Posterior cingulate gyrus (tissue), 11 donors: ENCODE data around the gene PRKCB.

Experiments used
- DNase-seq, 10 donors: peaks; one replicate each; pipeline versions ENCODE4 v3.0.0 to v3.0.0-alpha.2; 2020 to 2021; ENCODE audit warnings: mixed read lengths in 3 of 10
- intact Hi-C: fragments of 100-400 bp; cut with DNase I; formaldehyde crosslinking; loops from one replicate; pipeline ENCODE4 v1.15.1; 2023

Gene PRKCB

GRCh38 chr16:24255456-24256371 lies 419.9 kb downstream of the PRKCB start, which contains the start of gene CACNG3:
TSS of gene CACNG3 (plus strand) at chr16:24256335. CDS start at chr16:24256755, 420 bp downstream.
- intact Hi-C loops = loop anchor here (10.0 kb wide), 1 partner anchor 521 kb away; no protein-coding TSS in a partner anchor
- peak; percentile 47 to 95 (median 66) for DNase-seq

GRCh38 chr16:24257958-24258357 lies 422.2 kb downstream of the PRKCB start:
- intact Hi-C loops = loop anchor here (10.0 kb wide), 1 partner anchor 523 kb away; no protein-coding TSS in a partner anchor
- DNase-seq = peak in 6 of 10 donors; percentile 14 to 86 (median 47)

DNA sequence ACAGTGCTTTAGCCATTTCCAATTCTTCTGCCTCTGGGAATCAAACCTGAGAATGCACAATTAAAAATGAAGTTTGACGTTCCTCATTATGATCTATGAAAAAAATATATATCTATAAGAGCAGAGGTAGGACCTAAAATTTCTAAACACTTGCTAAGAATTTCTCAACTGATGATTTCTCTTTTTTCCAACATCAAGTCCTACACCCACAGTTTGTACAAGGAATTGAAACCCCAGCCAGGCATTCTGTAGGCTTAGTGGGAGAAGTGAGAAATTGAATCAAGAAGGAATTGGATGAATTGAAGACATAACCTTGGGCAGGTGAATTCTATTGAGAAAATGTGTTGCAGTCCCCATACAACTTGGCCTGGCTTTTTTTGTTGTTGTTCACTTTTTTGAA lies 423.0 kb downstream of the PRKCB start:
- intact Hi-C loops = loop anchor here (10.0 kb wide), 1 partner anchor 524 kb away; no protein-coding TSS in a partner anchor
- DNase-seq = no peak

GRCh38 chr16:24262816-24263215 lies 427.0 kb downstream of the PRKCB start:
- intact Hi-C loops = no loop called here
- DNase-seq = no peak
